A673 (cell line): ENCODE results near the gene PROC. TPM values are rescaled to one million over a fixed set of nuclear protein-coding genes. Genes with fewer than 3 reads are reported as not detected.

Source experiments
- BruUV-seq: library from RNA; stranded (reverse); fragments of 400-500 nt; replicated peaks from 2 replicates; lab custom pipeline; 2021; lab: Mats Ljungman, UMichigan
- CTCF ChIA-PET: fragments of 300-600 bp; sonication (Branson Sonifier 250); formaldehyde crosslinking; loops from one replicate; lab custom pipeline; 2022; ENCODE audit warnings: antibody characterized with exemption; lab: Charles Lee
- POLR2A ChIA-PET: fragments of 300-600 bp; sonication (Branson Sonifier 250); formaldehyde crosslinking; loops from one replicate; lab custom pipeline; 2022; ENCODE audit warnings: antibody characterized with exemption; ENCODE audit not compliant: low non-redundant PET; lab: Charles Lee
- DNase-seq: peaks from one replicate; pipeline ENCODE4 v3.0.0-alpha.2; 2015; ENCODE audit warnings: low spot score
- H3K27ac ChIP-seq: fragments of 200-600 bp; sonication (generic); 2 replicates; pipeline ENCODE4 v1.5.1; 2016; ENCODE audit warnings: mixed run types, low read depth, mild to moderate bottlenecking, mixed read lengths, antibody characterized with exemption, low read length; ENCODE audit not compliant: poor library complexity, severe bottlenecking
- H3K27me3 ChIP-seq: fragments of 200-600 bp; sonication (generic); replicated peaks from 2 replicates; pipeline ENCODE4 v1.6.1; 2017; ENCODE audit warnings: mixed run types, low read depth, mild to moderate bottlenecking, mixed read lengths, antibody characterized with exemption, low read length; ENCODE audit not compliant: insufficient read depth, poor library complexity
- H3K36me3 ChIP-seq: fragments of 200-600 bp; sonication (generic); 2 replicates; pipeline ENCODE4 v1.6.1; 2016; ENCODE audit warnings: mixed run types, mild to moderate bottlenecking, mixed read lengths, antibody characterized with exemption, low read length; ENCODE audit not compliant: insufficient read depth, poor library complexity, severe bottlenecking
- H3K4me1 ChIP-seq: fragments of 200-600 bp; sonication (generic); 2 replicates; pipeline ENCODE4 v1.6.1; 2017; ENCODE audit warnings: mixed run types, mild to moderate bottlenecking, mixed read lengths, antibody characterized with exemption, low read length; ENCODE audit not compliant: insufficient read depth, poor library complexity, severe bottlenecking
- H3K4me3 ChIP-seq: fragments of 200-600 bp; sonication (generic); 2 replicates; pipeline ENCODE4 v1.5.1; 2016; ENCODE audit warnings: low read depth, mixed run types, mild to moderate bottlenecking, mixed read lengths, low read length; ENCODE audit not compliant: poor library complexity, severe bottlenecking
- H3K9me3 ChIP-seq: fragments of 200-600 bp; sonication (generic); 2 replicates; pipeline ENCODE4 v1.6.1; 2016; ENCODE audit warnings: mixed run types, low read depth, mild to moderate bottlenecking, mixed read lengths, antibody characterized with exemption, low read length; ENCODE audit not compliant: poor library complexity, severe bottlenecking
- CTCF ChIP-seq: fragments of 300-800, 200-600 bp; sonication (generic); conservative IDR thresholded peaks from 2 replicates; pipeline ENCODE4 v1.5.1; 2017; ENCODE audit warnings: low read depth, mild to moderate bottlenecking, antibody characterized with exemption, low read length, moderate library complexity, mixed read lengths
- EZH2 ChIP-seq: fragments of 200-600 bp; sonication (generic); IDR thresholded peaks from 2 replicates; pipeline ENCODE4 v1.6.1; 2017; ENCODE audit warnings: borderline replicate concordance, low read depth, mild to moderate bottlenecking, mixed read lengths, antibody characterized with exemption, low read length; ENCODE audit not compliant: poor library complexity, severe bottlenecking
- intact Hi-C: fragments of 100-400 bp; cut with micrococcal nuclease; formaldehyde crosslinking; loops from one replicate; pipeline ENCODE4 v1.10.0; 2022; ENCODE audit not compliant: unreplicated experiment
- total RNA-seq: library from RNA; stranded (reverse); gene quantifications from 2 replicates; pipeline ENCODE4 v1.2.3, GENCODE V29; 2021

The PROC gene
- total RNA-seq, 1 experiment from 2014 or later, result not detected

DNA sequence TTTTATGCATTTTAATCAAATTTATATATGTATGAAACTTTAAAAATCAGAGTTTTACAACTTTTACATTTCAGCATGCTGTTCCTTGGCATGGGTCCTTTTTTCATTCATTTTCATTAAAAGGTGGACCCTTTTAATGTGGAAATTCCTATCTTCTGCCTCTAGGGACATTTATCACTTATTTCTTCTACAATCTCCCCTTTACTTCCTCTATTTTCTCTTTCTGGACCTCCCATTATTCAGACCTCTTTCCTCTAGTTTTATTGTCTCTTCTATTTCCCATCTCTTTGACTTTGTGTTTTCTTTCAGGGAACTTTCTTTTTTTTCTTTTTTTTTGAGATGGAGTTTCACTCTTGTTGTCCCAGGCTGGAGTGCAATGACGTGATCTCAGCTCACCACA is 5.7 kb downstream of the PROC start:
- ChIA-PET CTCF (interaction anchor here (0.7 to 1.0 kb wide), 2 partner anchors 90 to 425 kb away, joined by 3 to 4 read pairs; no protein-coding TSS in a partner anchor), POLR2A (no interaction called here)
- H3K4me1 ChIP-seq, result peaks cover 7% of the 10 kb centered on the region
- no peak overlapping the region for H3K27ac ChIP-seq
- intact Hi-C loops, result no loop called here
- no TSS peak for BruUV-seq
- no peaks in the 10 kb centered on the region for H3K36me3 ChIP-seq
- H3K27me3 ChIP-seq, result no peaks in the 10 kb centered on the region
- peak overlapping the region; percentile 48 for H3K4me3 ChIP-seq
- TF ChIP-seq EZH2 (no peak), CTCF (0 out of 2 replicates have a peak, but pooled peaks have one; percentile 21)
- DNase-seq, result peak; percentile 39
- H3K9me3 ChIP-seq, result no peaks in the 10 kb centered on the region

DNA sequence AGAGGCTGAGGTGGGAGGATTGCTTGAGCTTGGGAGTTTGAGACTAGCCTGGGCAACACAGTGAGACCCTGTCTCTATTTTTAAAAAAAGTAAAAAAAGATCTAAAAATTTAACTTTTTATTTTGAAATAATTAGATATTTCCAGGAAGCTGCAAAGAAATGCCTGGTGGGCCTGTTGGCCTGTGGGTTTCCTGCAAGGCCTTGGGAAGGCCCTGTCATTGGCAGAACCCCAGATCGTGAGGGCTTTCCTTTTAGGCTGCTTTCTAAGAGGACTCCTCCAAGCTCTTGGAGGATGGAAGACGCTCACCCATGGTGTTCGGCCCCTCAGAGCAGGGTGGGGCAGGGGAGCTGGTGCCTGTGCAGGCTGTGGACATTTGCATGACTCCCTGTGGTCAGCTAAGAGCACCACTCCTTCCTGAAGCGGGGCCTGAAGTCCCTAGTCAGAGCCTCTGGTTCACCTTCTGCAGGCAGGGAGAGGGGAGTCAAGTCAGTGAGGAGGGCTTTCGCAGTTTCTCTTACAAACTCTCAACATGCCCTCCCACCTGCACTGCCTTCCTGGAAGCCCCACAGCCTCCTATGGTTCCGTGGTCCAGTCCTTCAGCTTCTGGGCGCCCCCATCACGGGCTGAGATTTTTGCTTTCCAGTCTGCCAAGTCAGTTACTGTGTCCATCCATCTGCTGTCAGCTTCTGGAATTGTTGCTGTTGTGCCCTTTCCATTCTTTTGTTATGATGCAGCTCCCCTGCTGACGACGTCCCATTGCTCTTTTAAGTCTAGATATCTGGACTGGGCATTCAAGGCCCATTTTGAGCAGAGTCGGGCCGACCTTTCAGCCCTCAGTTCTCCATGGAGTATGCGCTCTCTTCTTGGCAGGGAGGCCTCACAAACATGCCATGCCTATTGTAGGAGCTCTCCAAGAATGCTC is 6.6 kb downstream of the PROC start:
- ChIA-PET CTCF (interaction anchor here (0.7 to 1.0 kb wide), 2 partner anchors 91 to 426 kb away, joined by 3 to 4 read pairs; no protein-coding TSS in a partner anchor), POLR2A (no interaction called here)
- BruUV-seq, result no TSS peak
- TF ChIP-seq CTCF (no peak), EZH2 (no peak)
- no peaks in the 10 kb centered on the region for H3K4me1 ChIP-seq
- H3K9me3 ChIP-seq, result no peaks in the 10 kb centered on the region
- H3K4me3 ChIP-seq, result no peak overlapping the region
- intact Hi-C loops, result no loop called here
- no peaks in the 10 kb centered on the region for H3K36me3 ChIP-seq
- no peaks in the 10 kb centered on the region for H3K27me3 ChIP-seq
- no peak overlapping the region for H3K27ac ChIP-seq
- DNase-seq, result no peak

- no peak overlapping the region for H3K27ac ChIP-seq
- H3K4me3 ChIP-seq, result no peak overlapping the region
- intact Hi-C loops, result no loop called here
- CTCF ChIA-PET, result no interaction called here
- no peak for DNase-seq
- H3K4me1 ChIP-seq, result no peaks in the 10 kb centered on the region
- H3K9me3 ChIP-seq, result no peaks in the 10 kb centered on the region
- TF ChIP-seq CTCF (no peak), EZH2 (no peak)
- BruUV-seq, result no TSS peak
- H3K27me3 ChIP-seq, result no peaks in the 10 kb centered on the region
- POLR2A ChIA-PET, result no interaction called here
- H3K36me3 ChIP-seq, result no peaks in the 10 kb centered on the region
Measured at GRCh38 chr2:127425540-127426490, 7.6 kb downstream of the PROC start.
